Measurements from ENCODE around the gene BAD.
A peak's percentile ranks its signal among the peaks of the same experiment; 100 is the strongest.

The BAD gene

GRCh38 chr11:64304316-64305072 is 20.0 kb upstream of the BAD start:
- peak; percentile 80 for TF ChIP-seq CTCF (IDR thresholded peaks at IDR 0.05)
- Mint-ChIP-seq H3K4me3 (peak overlapping the region; percentile 86), H3K4me1 (peaks cover 31% of the 10 kb centered on the region), H3K27me3 (ENCODE audit: low read depth, poor library complexity) (peaks cover 48% of the 10 kb centered on the region), H3K27ac (peak overlapping the region; percentile 90), H3K9me3 (no peaks in the 10 kb centered on the region), H3K36me3 (ENCODE audit: low read depth) (peaks cover 5% of the 10 kb centered on the region)
- peak; percentile 97 for DNase-seq

- no peak for TF ChIP-seq CTCF (IDR thresholded peaks at IDR 0.05)
- peak overlapping the region; percentile 86 for H3K4me3 Mint-ChIP-seq
- H3K9me3 Mint-ChIP-seq: no peaks in the 10 kb centered on the region
- H3K4me1 Mint-ChIP-seq: peaks cover 31% of the 10 kb centered on the region
- peaks cover 5% of the 10 kb centered on the region for H3K36me3 Mint-ChIP-seq (ENCODE audit: low read depth)
- no peak for DNase-seq
- H3K27me3 Mint-ChIP-seq (ENCODE audit: low read depth, poor library complexity): peaks cover 53% of the 10 kb centered on the region
- no peak overlapping the region for H3K27ac Mint-ChIP-seq
Observed at GRCh38 chr11:64304032-64304315, 19.5 kb upstream of the BAD start.

GRCh38 chr11:64303109-64304031 is 18.9 kb upstream of the BAD start:
- Mint-ChIP-seq H3K27ac (no peak overlapping the region), H3K9me3 (no peaks in the 10 kb centered on the region), H3K36me3 (ENCODE audit: low read depth) (peaks cover 5% of the 10 kb centered on the region), H3K4me1 (peaks cover 31% of the 10 kb centered on the region), H3K4me3 (no peak overlapping the region), H3K27me3 (ENCODE audit: low read depth, poor library complexity) (peaks cover 59% of the 10 kb centered on the region)
- TF ChIP-seq CTCF (IDR thresholded peaks at IDR 0.05): no peak
- no peak for DNase-seq

GRCh38 chr11:64299847-64300648 is 15.6 kb upstream of the BAD start, which contains the start of gene CATSPERZ:
Gene CATSPERZ (plus strand): TSS chr11:64300358. CDS start chr11:64300411, 53 bp downstream.
- H3K4me1 Mint-ChIP-seq: peaks cover 17% of the 10 kb centered on the region
- H3K9me3 Mint-ChIP-seq: no peaks in the 10 kb centered on the region
- H3K27me3 Mint-ChIP-seq (ENCODE audit: low read depth, poor library complexity): peaks cover 92% of the 10 kb centered on the region
- H3K36me3 Mint-ChIP-seq (ENCODE audit: low read depth): no peaks in the 10 kb centered on the region
- peak within 1 kb of the TSS; percentile 69 for H3K4me3 Mint-ChIP-seq
- DNase-seq: peak; percentile 43
- H3K27ac Mint-ChIP-seq: no peak within 1 kb of the TSS
- TF ChIP-seq CTCF (IDR thresholded peaks at IDR 0.05): no peak

- H3K4me1 Mint-ChIP-seq: peaks cover 14% of the 10 kb centered on the region
- no peak overlapping the region for H3K27ac Mint-ChIP-seq
- H3K36me3 Mint-ChIP-seq (ENCODE audit: low read depth): no peaks in the 10 kb centered on the region
- DNase-seq: peak; percentile 52
- H3K9me3 Mint-ChIP-seq: no peaks in the 10 kb centered on the region
- H3K4me3 Mint-ChIP-seq: peak overlapping the region; percentile 69
- H3K27me3 Mint-ChIP-seq (ENCODE audit: low read depth, poor library complexity): peaks cover 98% of the 10 kb centered on the region
- TF ChIP-seq CTCF (IDR thresholded peaks at IDR 0.05): no peak
Observed at GRCh38 chr11:64298966-64299846, 14.7 kb upstream of the BAD start.

Measured in nephron progenitor cell (in vitro differentiated cells).